ENCODE results near the gene C6orf132.

Gene C6orf132

GRCh38 chr6:42136508-42137193, 5.8 kb downstream of the C6orf132 start:
- Histone ChIP-seq H3K9me3 (ENCODE audit: control insufficient read depth in 5 of 5, low read length in 5 of 5) (no peaks in the 10 kb centered on the region), H3K27ac (ENCODE audit: low read depth, low read length) (no peak overlapping the region), H3K4me1 (ENCODE audit: control insufficient read depth in 5 of 5, insufficient read depth in 5 of 5, low read length in 5 of 5) (peaks cover 0 to 13% (median 7%) of the 10 kb centered on the region in 5 donors), H3K4me3 (ENCODE audit: low read depth in 1 of 5, low read length in 5 of 5) (no peak overlapping the region), H3K9ac (ENCODE audit: low read length in 5 of 5) (no peak overlapping the region), H3K27me3 (ENCODE audit: control insufficient read depth in 5 of 5, insufficient read depth in 4 of 5, low read length in 5 of 5) (peaks cover 0 to 6% (median 2%) of the 10 kb centered on the region in 5 donors), H3K36me3 (ENCODE audit: control insufficient read depth in 5 of 5, insufficient read depth in 5 of 5, low read length in 5 of 5) (no peaks in the 10 kb centered on the region)

GRCh38 chr6:42135722-42136121, 6.7 kb downstream of the C6orf132 start:
- no peak overlapping the region for H3K27ac ChIP-seq (ENCODE audit: low read depth, low read length)
- peaks cover 0 to 8% (median 0%) of the 10 kb centered on the region in 5 donors for H3K27me3 ChIP-seq (ENCODE audit: control insufficient read depth in 5 of 5, insufficient read depth in 4 of 5, low read length in 5 of 5)
- H3K4me3 ChIP-seq (ENCODE audit: low read depth in 1 of 5, low read length in 5 of 5), result no peak overlapping the region
- no peak overlapping the region for H3K9ac ChIP-seq (ENCODE audit: low read length in 5 of 5)
- peaks cover 0 to 5% (median 0%) of the 10 kb centered on the region in 5 donors for H3K4me1 ChIP-seq (ENCODE audit: control insufficient read depth in 5 of 5, insufficient read depth in 5 of 5, low read length in 5 of 5)
- no peaks in the 10 kb centered on the region for H3K9me3 ChIP-seq (ENCODE audit: control insufficient read depth in 5 of 5, low read length in 5 of 5)
- H3K36me3 ChIP-seq (ENCODE audit: control insufficient read depth in 5 of 5, insufficient read depth in 5 of 5, low read length in 5 of 5), result no peaks in the 10 kb centered on the region

GRCh38 chr6:42135161-42135560, 7.3 kb downstream of the C6orf132 start:
- Histone ChIP-seq H3K36me3 (ENCODE audit: control insufficient read depth in 5 of 5, insufficient read depth in 5 of 5, low read length in 5 of 5) (no peaks in the 10 kb centered on the region), H3K9ac (ENCODE audit: low read length in 5 of 5) (no peak overlapping the region), H3K4me1 (ENCODE audit: control insufficient read depth in 5 of 5, insufficient read depth in 5 of 5, low read length in 5 of 5) (peaks cover 0 to 4% (median 0%) of the 10 kb centered on the region in 5 donors), H3K27ac (ENCODE audit: low read depth, low read length) (no peak overlapping the region), H3K27me3 (ENCODE audit: control insufficient read depth in 5 of 5, insufficient read depth in 4 of 5, low read length in 5 of 5) (peaks cover 0 to 8% (median 0%) of the 10 kb centered on the region in 5 donors), H3K4me3 (ENCODE audit: low read depth in 1 of 5, low read length in 5 of 5) (no peak overlapping the region), H3K9me3 (ENCODE audit: control insufficient read depth in 5 of 5, low read length in 5 of 5) (no peaks in the 10 kb centered on the region)

- Histone ChIP-seq H3K27me3 (ENCODE audit: control insufficient read depth in 5 of 5, insufficient read depth in 4 of 5, low read length in 5 of 5) (peaks cover 0 to 8% (median 0%) of the 10 kb centered on the region in 5 donors), H3K36me3 (ENCODE audit: control insufficient read depth in 5 of 5, insufficient read depth in 5 of 5, low read length in 5 of 5) (no peaks in the 10 kb centered on the region), H3K27ac (ENCODE audit: low read depth, low read length) (no peak overlapping the region), H3K9ac (ENCODE audit: low read length in 5 of 5) (no peak overlapping the region), H3K4me3 (ENCODE audit: low read depth in 1 of 5, low read length in 5 of 5) (no peak overlapping the region), H3K9me3 (ENCODE audit: control insufficient read depth in 5 of 5, low read length in 5 of 5) (no peaks in the 10 kb centered on the region), H3K4me1 (ENCODE audit: control insufficient read depth in 5 of 5, insufficient read depth in 5 of 5, low read length in 5 of 5) (no peaks in the 10 kb centered on the region)
Measured at GRCh38 chr6:42133926-42134325, 8.5 kb downstream of the C6orf132 start.

GRCh38 chr6:42131531-42131930, 10.9 kb downstream of the C6orf132 start:
- no peaks in the 10 kb centered on the region for H3K9me3 ChIP-seq (ENCODE audit: control insufficient read depth in 5 of 5, low read length in 5 of 5)
- H3K36me3 ChIP-seq (ENCODE audit: control insufficient read depth in 5 of 5, insufficient read depth in 5 of 5, low read length in 5 of 5), result no peaks in the 10 kb centered on the region
- peaks cover 0 to 8% (median 0%) of the 10 kb centered on the region in 5 donors for H3K4me1 ChIP-seq (ENCODE audit: control insufficient read depth in 5 of 5, insufficient read depth in 5 of 5, low read length in 5 of 5)
- peaks cover 0 to 8% (median 0%) of the 10 kb centered on the region in 5 donors for H3K27me3 ChIP-seq (ENCODE audit: control insufficient read depth in 5 of 5, insufficient read depth in 4 of 5, low read length in 5 of 5)
- no peak overlapping the region for H3K9ac ChIP-seq (ENCODE audit: low read length in 5 of 5)
- no peak overlapping the region for H3K27ac ChIP-seq (ENCODE audit: low read depth, low read length)
- no peak overlapping the region for H3K4me3 ChIP-seq (ENCODE audit: low read depth in 1 of 5, low read length in 5 of 5)

GRCh38 chr6:42129360-42129676, 13.1 kb downstream of the C6orf132 start:
- H3K4me1 ChIP-seq (ENCODE audit: control insufficient read depth in 5 of 5, insufficient read depth in 5 of 5, low read length in 5 of 5), result peaks cover 0 to 10% (median 1%) of the 10 kb centered on the region in 5 donors
- no peaks in the 10 kb centered on the region for H3K9me3 ChIP-seq (ENCODE audit: control insufficient read depth in 5 of 5, low read length in 5 of 5)
- H3K27ac ChIP-seq (ENCODE audit: low read depth, low read length), result no peak overlapping the region
- H3K9ac ChIP-seq (ENCODE audit: low read length in 5 of 5), result no peak overlapping the region
- H3K36me3 ChIP-seq (ENCODE audit: control insufficient read depth in 5 of 5, insufficient read depth in 5 of 5, low read length in 5 of 5), result no peaks in the 10 kb centered on the region
- no peak overlapping the region for H3K4me3 ChIP-seq (ENCODE audit: low read depth in 1 of 5, low read length in 5 of 5)
- peaks cover 0 to 8% (median 0%) of the 10 kb centered on the region in 5 donors for H3K27me3 ChIP-seq (ENCODE audit: control insufficient read depth in 5 of 5, insufficient read depth in 4 of 5, low read length in 5 of 5)

GRCh38 chr6:42128460-42129359, 13.7 kb downstream of the C6orf132 start:
- peaks cover 0 to 11% (median 7%) of the 10 kb centered on the region in 5 donors for H3K4me1 ChIP-seq (ENCODE audit: control insufficient read depth in 5 of 5, insufficient read depth in 5 of 5, low read length in 5 of 5)
- H3K27me3 ChIP-seq (ENCODE audit: control insufficient read depth in 5 of 5, insufficient read depth in 4 of 5, low read length in 5 of 5), result peaks cover 0 to 5% (median 0%) of the 10 kb centered on the region in 5 donors

GRCh38 chr6:42125663-42126062, 16.8 kb downstream of the C6orf132 start:
- no peaks in the 10 kb centered on the region for H3K36me3 ChIP-seq (ENCODE audit: control insufficient read depth in 5 of 5, insufficient read depth in 5 of 5, low read length in 5 of 5)
- H3K27ac ChIP-seq (ENCODE audit: low read depth, low read length), result no peak overlapping the region

More at GRCh38 chr6:42128460-42129359, 13.7 kb downstream of the C6orf132 start:
- Histone ChIP-seq H3K4me3 (ENCODE audit: low read depth in 1 of 5, low read length in 5 of 5) (no peak overlapping the region), H3K9me3 (ENCODE audit: control insufficient read depth in 5 of 5, low read length in 5 of 5) (no peaks in the 10 kb centered on the region), H3K9ac (ENCODE audit: low read length in 5 of 5) (no peak overlapping the region), H3K27ac (ENCODE audit: low read depth, low read length) (no peak overlapping the region), H3K36me3 (ENCODE audit: control insufficient read depth in 5 of 5, insufficient read depth in 5 of 5, low read length in 5 of 5) (no peaks in the 10 kb centered on the region)

GRCh38 chr6:42125231-42125630, 17.2 kb downstream of the C6orf132 start:
- Histone ChIP-seq H3K4me1 (ENCODE audit: control insufficient read depth in 5 of 5, insufficient read depth in 5 of 5, low read length in 5 of 5) (peaks cover 0 to 13% (median 9%) of the 10 kb centered on the region in 5 donors), H3K9ac (ENCODE audit: low read length in 5 of 5) (no peak overlapping the region), H3K9me3 (ENCODE audit: control insufficient read depth in 5 of 5, low read length in 5 of 5) (no peaks in the 10 kb centered on the region), H3K36me3 (ENCODE audit: control insufficient read depth in 5 of 5, insufficient read depth in 5 of 5, low read length in 5 of 5) (no peaks in the 10 kb centered on the region), H3K27me3 (ENCODE audit: control insufficient read depth in 5 of 5, insufficient read depth in 4 of 5, low read length in 5 of 5) (peaks cover 0 to 4% (median 0%) of the 10 kb centered on the region in 5 donors), H3K4me3 (ENCODE audit: low read depth in 1 of 5, low read length in 5 of 5) (no peak overlapping the region), H3K27ac (ENCODE audit: low read depth, low read length) (no peak overlapping the region)

More at GRCh38 chr6:42125663-42126062, 16.8 kb downstream of the C6orf132 start:
- Histone ChIP-seq H3K4me3 (ENCODE audit: low read depth in 1 of 5, low read length in 5 of 5) (no peak overlapping the region), H3K27me3 (ENCODE audit: control insufficient read depth in 5 of 5, insufficient read depth in 4 of 5, low read length in 5 of 5) (peaks cover 0 to 4% (median 0%) of the 10 kb centered on the region in 5 donors), H3K9ac (ENCODE audit: low read length in 5 of 5) (no peak overlapping the region), H3K9me3 (ENCODE audit: control insufficient read depth in 5 of 5, low read length in 5 of 5) (no peaks in the 10 kb centered on the region), H3K4me1 (ENCODE audit: control insufficient read depth in 5 of 5, insufficient read depth in 5 of 5, low read length in 5 of 5) (peaks cover 0 to 13% (median 9%) of the 10 kb centered on the region in 5 donors)

All from subcutaneous abdominal adipose tissue (tissue), 5 donors.